Left lung (tissue), 10 donors: Measurements from ENCODE around the gene PROK1. TPM values are rescaled to one million over a fixed set of nuclear protein-coding genes. Genes with fewer than 3 reads are reported as not detected.

Experiments
- ATAC-seq: fragments of 200-7000 bp; cut with Tn5 transposase; one replicate; pipeline ENCODE4 v1.9.1; 2020; ENCODE audit warnings: moderate library complexity
- DNase-seq, 4 donors: peaks; one replicate each; pipeline ENCODE4 v3.0.0-alpha.2; 2013 to 2020
- H3K27ac ChIP-seq, 2 donors: fragments of 200-600 bp; sonication (generic) in 1 of 2; one replicate each; pipeline versions ENCODE4 v1.5.0 to v1.8.0; 2020 to 2021
- H3K27me3 ChIP-seq, 2 donors: fragments of 200-600 bp; sonication (generic) in 1 of 2; one replicate each; pipeline versions ENCODE4 v1.5.0 to v1.8.0; 2020 to 2021
- H3K36me3 ChIP-seq, 2 donors: fragments of 200-600 bp; sonication (generic) in 1 of 2; one replicate each; pipeline versions ENCODE4 v1.5.0 to v1.8.0; 2020 to 2021
- H3K4me1 ChIP-seq, 2 donors: fragments of 200-600 bp; one replicate each; pipeline ENCODE4 v1.8.0; 2021
- H3K4me3 ChIP-seq, 2 donors: fragments of 200-600 bp; sonication (generic) in 1 of 2; one replicate each; pipeline versions ENCODE4 v1.5.0 to v1.8.0; 2020 to 2021; ENCODE audit warnings: mild to moderate bottlenecking in 1 of 2
- H3K9me3 ChIP-seq, 2 donors: fragments of 200-600 bp; sonication (generic) in 1 of 2; one replicate each; pipeline versions ENCODE4 v1.5.0 to v1.8.0; 2020 to 2021
- CTCF ChIP-seq, 2 donors: fragments of 200-600 bp; sonication (generic) in 1 of 2; IDR thresholded peaks; one replicate each; pipeline versions ENCODE4 v1.5.0 to v1.8.0; 2021; ENCODE audit warnings: antibody characterized with exemption in 2 of 2
- intact Hi-C, 2 donors: fragments of 100-400 bp; cut with DNase I; formaldehyde crosslinking; loops; one replicate each; pipeline versions ENCODE4 v1.11.2 to v1.14.2; 2022
- polyA plus RNA-seq, 6 donors: library from polyadenylated mRNA; unstranded; fragments of 120-200 nt; gene quantifications; one replicate each; pipeline ENCODE4 v1.2.1, GENCODE V29; 2013; ENCODE audit not compliant: insufficient read length in 6 of 6
- total RNA-seq, 2 donors: library from RNA; stranded (reverse); fragmentation: NEBNext Ultra II Directional; extraction: Animal tissue kit (Norgen Biotek cat#: 25700); gene quantifications; one replicate each; pipeline ENCODE4 v1.2.1, GENCODE V29; 2021
- donor health status: DM: no; HTN: yes; CAD: no.
- donor health status: DM: no; HTN: no; CAD: no.

PROK1 gene
- total and polyA plus RNA-seq, 8 donors = 0.10 to 0.13 TPM; not detected in 6

GRCh38 chr1:110420023-110420662 is 30.8 kb upstream of the PROK1 start:
- H3K36me3 ChIP-seq = no peaks in the 10 kb centered on the region
- H3K27me3 ChIP-seq = no peaks in the 10 kb centered on the region
- no peaks in the 10 kb centered on the region for H3K9me3 ChIP-seq
- ATAC-seq (no peak), DNase-seq (no peak)
- H3K4me3 ChIP-seq = no peak overlapping the region
- intact Hi-C loops = no loop called here
- H3K4me1 ChIP-seq = no peaks in the 10 kb centered on the region
- H3K27ac ChIP-seq = no peak overlapping the region
- TF ChIP-seq CTCF (IDR thresholded peaks at IDR 0.05) = no peak

- intact Hi-C loops = no loop called here
- peak; percentile 71 for ATAC-seq
- no peaks in the 10 kb centered on the region for H3K9me3 ChIP-seq
- H3K27me3 ChIP-seq = no peaks in the 10 kb centered on the region
- DNase-seq = peak in 1 of 4 donors; percentile 50
- no peak overlapping the region for H3K4me3 ChIP-seq
- no peak for TF ChIP-seq CTCF (IDR thresholded peaks at IDR 0.05)
- no peak overlapping the region for H3K27ac ChIP-seq
- H3K36me3 ChIP-seq = no peaks in the 10 kb centered on the region
- H3K4me1 ChIP-seq = no peaks in the 10 kb centered on the region
These were observed 29.8 kb upstream of the PROK1 start for GRCh38 chr1:110420874-110421793.

GRCh38 chr1:110424699-110425611 is 26.0 kb upstream of the PROK1 start:
- ATAC-seq (no peak), DNase-seq (no peak)
- no peak for TF ChIP-seq CTCF (IDR thresholded peaks at IDR 0.05)
- Histone ChIP-seq H3K9me3 (no peaks in the 10 kb centered on the region), H3K27me3 (no peaks in the 10 kb centered on the region), H3K4me3 (no peak overlapping the region), H3K27ac (no peak overlapping the region), H3K36me3 (no peaks in the 10 kb centered on the region), H3K4me1 (no peaks in the 10 kb centered on the region)
- intact Hi-C loops = no loop called here

GRCh38 chr1:110425612-110426152 is 25.3 kb upstream of the PROK1 start:
- Histone ChIP-seq H3K36me3 (no peaks in the 10 kb centered on the region), H3K27me3 (no peaks in the 10 kb centered on the region), H3K27ac (no peak overlapping the region), H3K4me3 (no peak overlapping the region), H3K4me1 (no peaks in the 10 kb centered on the region), H3K9me3 (no peaks in the 10 kb centered on the region)
- no peak for DNase-seq
- ATAC-seq = peak; percentile 41
- no peak for TF ChIP-seq CTCF (IDR thresholded peaks at IDR 0.05)
- intact Hi-C loops = no loop called here
